Purkinje cell (primary cell): ENCODE results near the gene C10orf90. TPM values are rescaled to one million over a fixed set of nuclear protein-coding genes. Genes with fewer than 3 reads are reported as not detected.

Experiments
- polyA plus RNA-seq: library from polyadenylated mRNA; unstranded; fragments of >200 nt; fragmentation: Nextera tagmentation; gene quantifications from 2 replicates; pipeline ENCODE4 v1.2.1, GENCODE V29; 2014

Gene C10orf90
- 0.39 TPM in 1 of 2 replicates, not detected in the other for polyA plus RNA-seq

GRCh38 chr10:126670056-126670894, at the start of gene C10orf90:
Gene C10orf90, minus strand, starts transcription at chr10:126670693. Its CDS starts 213 bp downstream, at chr10:126670480.

GRCh38 chr10:126387931-126388911, 282.3 kb downstream of the C10orf90 start, which contains the start of gene ADAM12:
Gene ADAM12, minus strand, starts transcription at chr10:126388477. Its CDS starts 332 bp downstream, at chr10:126388145.

Other genes starting within 250 kb of the C10orf90 start
- 4.6 and 15.4 TPM in 2 replicates for gene DOCK1, start 234.7 kb upstream of the C10orf90 start, polyA plus RNA-seq